A172 (cell line): Measurements from ENCODE around the gene ELN. TPM values are rescaled to one million over a fixed set of nuclear protein-coding genes. Genes with fewer than 3 reads are reported as not detected.
A peak's percentile ranks its signal among the peaks of the same experiment; 100 is the strongest.

ENCODE experiments used
- DNase-seq: peaks from one replicate; pipeline ENCODE4 v3.0.0-alpha.2; 2015; ENCODE audit warnings: low spot score
- total RNA-seq: library from RNA; depleted of rRNA; stranded (reverse); fragments of >200 nt; shearing (Covaris generic); gene quantifications from 2 replicates; pipeline ENCODE4 v1.2.3, GENCODE V29; 2014

ELN gene
- total RNA-seq, 1 experiment from 2014 or later = 0.50 TPM

- DNase-seq = peak; percentile 98
Observed at GRCh38 chr7:74061840-74062539, 34.0 kb downstream of the ELN start.

GRCh38 chr7:74063223-74063641 is 35.3 kb downstream of the ELN start:
- no peak for DNase-seq

GRCh38 chr7:74063646-74064045 is 35.7 kb downstream of the ELN start:
- no peak for DNase-seq

- no peak for DNase-seq
Observed at GRCh38 chr7:74064696-74065095, 36.7 kb downstream of the ELN start.

GRCh38 chr7:74066626-74067025 is 38.7 kb downstream of the ELN start:
- no peak for DNase-seq

- no peak for DNase-seq
Observed at GRCh38 chr7:74068378-74069085, 40.6 kb downstream of the ELN start.

- DNase-seq = no peak
Observed at GRCh38 chr7:74069086-74069541, 41.1 kb downstream of the ELN start.

- DNase-seq = no peak
Observed at GRCh38 chr7:74069790-74070618, 42.0 kb downstream of the ELN start.

- no peak for DNase-seq
Observed at GRCh38 chr7:74070619-74070921, 42.6 kb downstream of the ELN start.

- DNase-seq = no peak
Observed at GRCh38 chr7:74071121-74071520, 43.1 kb downstream of the ELN start.

- no peak for DNase-seq
Observed at GRCh38 chr7:74074770-74075169, 46.8 kb downstream of the ELN start.

GRCh38 chr7:74078461-74078860 is 50.5 kb downstream of the ELN start:
- DNase-seq = no peak

GRCh38 chr7:74082770-74083116 is 54.8 kb downstream of the ELN start:
- no peak for DNase-seq

- peak; percentile 73 for DNase-seq
Observed at GRCh38 chr7:74083117-74083876, 55.3 kb downstream of the ELN start, which contains the start of gene LIMK1. Gene LIMK1, plus strand, starts transcription at chr7:74083804. Its CDS starts 187 bp downstream, at chr7:74083991.

GRCh38 chr7:74083928-74084721 is 56.2 kb downstream of the ELN start:
- DNase-seq = peak; percentile 80

GRCh38 chr7:74084722-74085578 is 57.0 kb downstream of the ELN start:
- peak; percentile 59 for DNase-seq

- no peak for DNase-seq
Observed at GRCh38 chr7:74087791-74088453, 59.9 kb downstream of the ELN start.

- DNase-seq = no peak
Observed at GRCh38 chr7:74092321-74092963, 64.5 kb downstream of the ELN start.

GRCh38 chr7:74092964-74093471 is 65.0 kb downstream of the ELN start:
- peak; percentile 74 for DNase-seq
